Measurements from ENCODE around the gene VPS35L. TPM values are rescaled to one million over a fixed set of nuclear protein-coding genes. Genes with fewer than 3 reads are reported as not detected.

VPS35L gene
- total RNA-seq, 2 experiments from 2014 or later: 25.8 to 28.3 TPM

GRCh38 chr16:19574615-19575014 lies 19.1 kb downstream of the VPS35L start:
- POLR2A ChIA-PET: interaction anchor here (0.7 kb wide), 1 partner anchor 501 kb away, joined by 4 read pairs; no protein-coding TSS in a partner anchor
- Mint-ChIP-seq H3K27ac (no peak overlapping the region), H3K9me3 (no peaks in the 10 kb centered on the region), H3K4me3 (no peak overlapping the region), H3K36me3 (ENCODE audit: low read depth) (peaks cover 86% of the 10 kb centered on the region), H3K27me3 (no peaks in the 10 kb centered on the region), H3K4me1 (ENCODE audit: low read depth) (no peaks in the 10 kb centered on the region)
- no peak for TF ChIP-seq CTCF (IDR thresholded peaks at IDR 0.05)
- intact Hi-C loops (cut with DNase I, micrococcal nuclease): no loop called here
- Histone ChIP-seq H3K9me3 (ENCODE audit: control insufficient read depth in 1 of 2, insufficient read depth in 1 of 2, low read length in 2 of 2) (no peaks in the 10 kb centered on the region), H3K4me3 (ENCODE audit: low read length) (no peak overlapping the region), H3K27me3 (ENCODE audit: control insufficient read depth in 1 of 2, insufficient read depth in 2 of 2, low read length in 2 of 2) (no peaks in the 10 kb centered on the region), H3K36me3 (ENCODE audit: insufficient read depth, low read length) (peaks cover 65% of the 10 kb centered on the region), H3K27ac (ENCODE audit: low read depth in 1 of 2, low read length in 2 of 2) (no peak overlapping the region), H3K4me1 (ENCODE audit: insufficient read depth, low read length) (no peaks in the 10 kb centered on the region)
- no peak for ATAC-seq (ENCODE audit: poor library complexity)
- CTCF ChIA-PET: interaction anchor here (0.8 kb wide), 1 partner anchor 312 kb away, joined by 3 read pairs; no protein-coding TSS in a partner anchor
- DNase-seq: no peak

- CTCF ChIA-PET: no interaction called here
- no peaks in the 10 kb centered on the region for H3K27me3 Mint-ChIP-seq
- TF ChIP-seq CTCF (IDR thresholded peaks at IDR 0.05): no peak
- intact Hi-C loops (cut with DNase I, micrococcal nuclease): no loop called here
- ATAC-seq (ENCODE audit: poor library complexity) (no peak), DNase-seq (no peak)
- Histone ChIP-seq H3K27me3 (ENCODE audit: control insufficient read depth in 1 of 2, insufficient read depth in 2 of 2, low read length in 2 of 2) (no peaks in the 10 kb centered on the region), H3K36me3 (ENCODE audit: insufficient read depth, low read length) (peaks cover 72% of the 10 kb centered on the region), H3K4me3 (ENCODE audit: low read length) (no peak overlapping the region), H3K9me3 (ENCODE audit: control insufficient read depth in 1 of 2, insufficient read depth in 1 of 2, low read length in 2 of 2) (peaks cover 0 to 5% of the 10 kb centered on the region in 2 experiments), H3K27ac (ENCODE audit: low read depth in 1 of 2, low read length in 2 of 2) (no peak overlapping the region), H3K4me1 (ENCODE audit: insufficient read depth, low read length) (no peaks in the 10 kb centered on the region)
- no peak overlapping the region for H3K27ac Mint-ChIP-seq
- POLR2A ChIA-PET: no interaction called here
- H3K36me3 Mint-ChIP-seq (ENCODE audit: low read depth): peaks cover 92% of the 10 kb centered on the region
- no peaks in the 10 kb centered on the region for H3K4me1 Mint-ChIP-seq (ENCODE audit: low read depth)
- no peak overlapping the region for H3K4me3 Mint-ChIP-seq
- H3K9me3 Mint-ChIP-seq: no peaks in the 10 kb centered on the region
Measured at GRCh38 chr16:19578378-19578971, 23.0 kb downstream of the VPS35L start.

- Mint-ChIP-seq H3K4me1 (ENCODE audit: low read depth) (no peaks in the 10 kb centered on the region), H3K4me3 (no peak overlapping the region), H3K9me3 (no peaks in the 10 kb centered on the region), H3K36me3 (ENCODE audit: low read depth) (peaks cover 94% of the 10 kb centered on the region), H3K27ac (no peak overlapping the region), H3K27me3 (no peaks in the 10 kb centered on the region)
- ChIA-PET POLR2A (no interaction called here), CTCF (no interaction called here)
- DNase-seq: no peak
- peaks cover 0 to 5% of the 10 kb centered on the region in 2 experiments for H3K9me3 ChIP-seq (ENCODE audit: control insufficient read depth in 1 of 2, insufficient read depth in 1 of 2, low read length in 2 of 2)
- peaks cover 49% of the 10 kb centered on the region for H3K36me3 ChIP-seq (ENCODE audit: insufficient read depth, low read length)
- no peak overlapping the region for H3K4me3 ChIP-seq (ENCODE audit: low read length)
- intact Hi-C loops (cut with DNase I, micrococcal nuclease): loop anchor here in 1 of 2 experiments (5.0 to 10.0 kb wide), 2 partner anchors 63 to 305 kb away; no protein-coding TSS in a partner anchor
- ATAC-seq (ENCODE audit: poor library complexity): no peak
- no peaks in the 10 kb centered on the region for H3K27me3 ChIP-seq (ENCODE audit: control insufficient read depth in 1 of 2, insufficient read depth in 2 of 2, low read length in 2 of 2)
- H3K27ac ChIP-seq (ENCODE audit: low read depth in 1 of 2, low read length in 2 of 2): no peak overlapping the region
- no peak for TF ChIP-seq CTCF (IDR thresholded peaks at IDR 0.05)
- H3K4me1 ChIP-seq (ENCODE audit: insufficient read depth, low read length): no peaks in the 10 kb centered on the region
Measured at GRCh38 chr16:19582050-19582831, 26.7 kb downstream of the VPS35L start.

All from CD4-positive, alpha-beta T cell (primary cell).